NCI-H2227 (cell line): Measurements from ENCODE around the gene FHOD1.

Experiments
- DNase-seq: peaks from one replicate; lab custom pipeline; 2025; ENCODE audit not compliant: unreplicated experiment; lab: John Stamatoyannopoulos, UW

Gene FHOD1

DNA sequence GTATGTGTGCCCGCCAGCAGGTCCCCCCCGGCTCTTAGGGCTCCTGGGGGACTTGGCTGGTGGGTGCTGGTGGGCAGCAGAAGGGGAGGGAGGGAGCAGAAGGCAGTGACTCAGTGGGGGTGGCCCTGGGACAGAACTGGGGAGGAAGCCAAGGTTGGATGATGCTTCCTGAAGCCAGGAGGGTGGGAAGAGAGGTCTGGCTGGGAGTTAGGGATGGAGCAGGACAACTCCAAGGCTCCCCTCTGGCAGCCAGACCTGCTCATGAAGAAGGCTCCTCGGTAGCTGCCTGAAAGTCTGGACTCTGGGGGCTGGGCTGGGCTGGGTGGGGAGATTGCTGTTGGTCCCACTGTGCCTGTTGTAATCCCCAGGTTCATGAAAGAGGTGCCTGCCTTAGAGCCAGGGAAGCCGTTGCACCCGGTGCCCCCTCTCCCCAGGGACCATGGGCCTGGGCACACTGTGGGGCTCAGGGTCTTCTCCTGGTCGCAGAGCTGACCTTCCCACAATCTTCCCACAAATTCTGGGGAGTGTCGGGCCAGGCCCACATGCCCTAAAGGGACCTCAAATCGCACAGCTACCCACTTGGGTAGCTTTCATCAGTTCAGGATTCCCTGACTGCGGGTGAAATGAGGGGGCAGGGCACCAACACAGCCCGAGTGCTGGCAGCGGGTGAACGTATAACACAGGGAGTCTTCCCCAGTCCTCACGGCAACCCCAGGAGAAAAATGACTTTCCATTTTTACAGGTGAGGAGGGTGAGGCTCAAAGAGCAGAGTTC lies 30.9 kb upstream of the FHOD1 start:
- DNase-seq: no peak

DNA sequence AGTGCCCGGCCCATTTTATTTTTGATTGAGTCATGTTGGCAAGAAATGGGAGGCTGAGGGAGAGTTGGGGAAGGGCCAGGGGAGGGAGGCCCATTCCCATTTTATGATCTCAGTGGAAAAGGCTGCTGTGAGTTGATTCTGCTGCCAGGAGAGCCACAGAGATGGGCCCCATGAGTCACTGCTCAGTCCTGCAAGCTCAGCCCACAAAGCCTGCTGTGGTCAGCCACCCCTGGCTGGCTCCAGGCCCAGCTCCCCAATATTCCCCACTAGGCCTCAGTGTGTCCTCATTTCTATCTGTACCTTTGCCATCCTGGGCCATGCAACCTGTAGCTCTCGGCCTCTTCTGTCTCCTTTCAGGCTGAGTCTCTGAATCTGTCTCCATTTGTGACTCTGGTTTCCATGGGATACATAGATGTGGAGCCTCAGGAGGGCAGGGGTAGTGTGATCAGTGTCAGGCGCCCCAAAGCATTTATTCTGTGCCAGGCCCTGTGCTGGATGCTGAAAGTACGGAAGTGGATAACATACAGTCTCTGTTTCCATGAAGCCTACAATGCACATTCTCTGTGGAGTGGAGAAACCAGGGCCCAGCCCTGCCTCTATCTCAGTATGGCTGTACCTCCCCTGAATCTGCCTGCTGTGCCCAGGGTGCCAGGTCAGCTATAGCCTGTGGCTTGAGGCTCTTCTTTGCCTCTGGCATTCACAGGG lies 30.2 kb upstream of the FHOD1 start:
- no peak for DNase-seq

DNA sequence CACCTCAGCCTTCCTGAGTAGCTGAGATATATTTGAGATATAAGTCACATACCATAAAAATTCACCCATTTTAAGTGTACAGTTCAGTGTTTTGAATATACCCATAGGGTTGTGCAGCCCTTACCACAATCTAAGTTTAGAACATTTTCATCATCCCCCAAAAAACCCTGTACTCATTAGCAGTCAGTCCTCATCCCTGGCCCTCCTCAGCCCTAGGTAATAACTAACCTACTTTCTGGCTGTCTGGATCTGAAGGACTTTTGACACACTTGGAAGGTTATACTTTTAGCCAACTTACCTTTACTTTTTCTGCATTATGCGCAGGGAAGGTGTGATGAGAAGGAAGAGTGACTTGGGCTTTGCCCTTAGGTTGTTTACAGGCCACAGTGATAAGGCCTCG lies 28.0 kb upstream of the FHOD1 start:
- DNase-seq: no peak

DNA sequence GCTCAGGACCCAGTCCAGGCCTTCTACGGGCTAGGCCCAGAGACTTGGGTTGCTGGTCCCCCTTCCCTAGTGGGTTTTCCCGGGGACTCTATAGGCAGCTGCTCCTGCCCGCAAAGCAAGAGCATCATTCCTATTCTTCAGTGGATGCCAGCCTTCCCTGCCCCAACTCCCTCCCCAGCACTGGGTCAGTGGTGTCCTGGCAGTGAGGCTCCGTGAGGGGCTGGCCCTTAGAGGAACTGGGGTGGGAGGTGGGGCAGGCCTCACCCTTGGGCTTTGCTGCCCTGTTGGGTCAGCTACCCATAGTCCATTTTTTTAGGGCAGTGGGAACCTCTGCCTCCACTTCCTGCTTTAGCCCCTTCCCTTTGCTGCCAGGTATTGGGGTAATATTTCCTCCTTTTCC lies 24.2 kb upstream of the FHOD1 start:
- DNase-seq: no peak

DNA sequence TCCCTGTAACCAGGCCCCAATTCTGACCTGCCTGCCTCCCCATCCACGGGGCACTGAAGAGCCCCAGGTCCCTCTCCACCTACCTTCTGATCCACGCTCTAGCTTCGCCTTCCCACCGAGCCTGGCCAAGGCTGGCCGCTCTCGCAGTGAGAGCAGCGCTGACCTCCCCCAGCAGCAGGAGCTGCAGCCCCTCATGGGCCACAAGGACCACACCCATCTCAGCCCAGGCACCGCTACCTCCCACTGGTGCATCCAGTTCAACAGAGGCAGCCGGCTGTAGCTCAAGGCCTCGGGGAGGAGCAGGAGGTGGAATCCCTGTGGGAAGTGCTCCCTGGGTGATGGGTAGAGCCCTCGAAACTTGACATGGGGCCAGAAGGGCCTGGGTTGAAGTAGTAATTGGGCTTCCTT lies 23.7 kb upstream of the FHOD1 start:
- no peak for DNase-seq

DNA sequence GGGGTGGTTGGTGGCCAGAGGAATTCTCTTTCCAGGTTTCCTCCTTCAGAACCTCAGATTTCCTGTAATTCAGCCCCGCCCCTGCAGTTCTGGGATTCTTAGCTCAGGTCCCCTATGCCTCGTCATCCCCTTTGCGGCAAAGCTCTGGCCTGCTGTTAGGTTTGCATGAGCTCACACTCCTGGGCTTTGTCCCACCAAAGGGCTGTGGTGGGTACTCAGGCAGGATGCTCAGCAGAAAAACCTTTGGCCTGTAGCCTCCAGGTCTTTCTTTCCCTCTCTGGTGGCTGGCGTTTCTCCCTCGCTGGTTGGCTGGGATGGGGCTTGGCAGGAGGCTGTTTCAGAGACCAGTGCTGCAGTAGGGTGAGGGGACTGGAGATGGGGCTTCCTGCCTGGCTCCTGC lies 22.5 kb upstream of the FHOD1 start:
- DNase-seq: no peak

DNA sequence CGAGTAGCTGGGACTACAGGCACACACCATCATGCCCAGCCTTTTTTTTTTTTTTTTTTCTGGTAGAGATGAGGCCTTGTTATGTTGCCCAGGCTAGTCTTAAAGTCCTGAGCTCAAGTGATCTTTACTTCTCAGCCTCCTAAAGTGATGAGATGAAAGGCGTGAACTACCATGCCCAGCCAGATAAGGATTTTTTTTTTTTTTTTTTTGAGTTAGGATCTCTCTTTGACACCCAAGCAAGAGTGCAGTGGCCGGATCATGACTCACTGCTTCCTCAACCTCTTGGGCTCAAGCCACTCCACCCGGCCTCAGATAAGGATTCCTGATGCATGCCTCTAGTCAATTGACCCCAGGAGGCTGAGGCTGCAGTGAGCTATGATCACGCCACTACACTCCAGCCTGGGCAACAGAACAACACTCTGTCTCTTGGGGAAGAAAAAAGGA lies 20.9 kb upstream of the FHOD1 start:
- no peak for DNase-seq

DNA sequence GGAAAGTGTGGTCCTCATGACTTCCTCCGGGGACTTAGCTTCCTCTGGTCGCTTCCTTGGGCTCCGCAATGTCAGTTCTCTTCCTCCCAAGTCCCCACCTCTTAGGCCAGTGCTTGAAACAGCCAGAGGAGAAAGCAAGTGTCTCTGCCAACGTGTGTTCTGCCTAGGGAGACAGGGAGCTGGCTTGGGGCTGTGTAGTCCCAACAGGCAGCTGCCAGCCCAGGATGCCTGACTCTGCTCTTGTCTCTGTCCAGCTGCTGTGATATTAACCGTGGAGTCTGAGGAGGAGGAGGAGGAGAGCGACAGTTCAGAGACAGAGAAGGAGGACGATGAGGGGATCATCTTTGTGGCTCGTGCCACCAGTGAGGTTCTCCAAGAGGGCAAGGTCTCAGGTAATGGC lies 18.6 kb upstream of the FHOD1 start:
- DNase-seq: no peak

DNA sequence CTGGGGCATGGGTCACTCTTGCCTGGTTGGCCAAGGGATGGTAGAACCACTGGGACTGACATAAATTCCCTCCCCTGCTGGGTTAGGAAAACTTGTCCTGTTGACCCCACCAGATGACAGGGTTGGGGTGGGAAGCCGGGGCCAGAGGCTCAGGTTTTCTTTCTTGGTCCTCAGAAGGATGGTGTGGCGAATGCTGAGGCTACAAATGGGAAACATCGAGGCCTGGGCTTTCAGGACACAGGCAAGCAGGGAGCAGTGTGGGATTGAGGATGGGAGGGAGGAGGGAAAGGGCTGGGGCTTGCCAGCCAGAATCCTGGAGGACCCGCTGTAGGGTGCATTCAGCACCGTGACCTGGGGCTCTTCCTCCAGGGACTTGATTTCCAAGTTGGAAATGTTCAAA lies 17.6 kb upstream of the FHOD1 start:
- DNase-seq: no peak

DNA sequence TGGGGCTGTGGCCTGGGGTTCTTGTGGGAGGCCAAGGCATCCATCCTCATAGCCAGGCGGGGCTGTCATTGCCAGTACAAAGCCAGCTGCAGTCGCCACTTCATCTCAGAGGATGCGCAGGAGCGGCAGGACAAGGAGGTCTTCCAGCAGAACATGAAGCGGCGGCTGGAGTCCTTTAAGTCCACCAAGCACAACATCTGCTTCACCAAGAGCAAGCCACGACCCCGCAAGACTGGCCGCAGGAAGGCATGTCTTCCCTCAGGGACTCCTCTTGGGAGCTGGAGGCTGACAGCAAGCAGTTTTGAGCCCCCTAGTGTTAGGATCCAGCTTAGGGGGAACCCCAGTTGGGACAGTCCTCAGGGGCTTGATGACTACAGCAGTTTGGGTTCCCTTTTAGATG lies 17.0 kb upstream of the FHOD1 start:
- no peak for DNase-seq

DNA sequence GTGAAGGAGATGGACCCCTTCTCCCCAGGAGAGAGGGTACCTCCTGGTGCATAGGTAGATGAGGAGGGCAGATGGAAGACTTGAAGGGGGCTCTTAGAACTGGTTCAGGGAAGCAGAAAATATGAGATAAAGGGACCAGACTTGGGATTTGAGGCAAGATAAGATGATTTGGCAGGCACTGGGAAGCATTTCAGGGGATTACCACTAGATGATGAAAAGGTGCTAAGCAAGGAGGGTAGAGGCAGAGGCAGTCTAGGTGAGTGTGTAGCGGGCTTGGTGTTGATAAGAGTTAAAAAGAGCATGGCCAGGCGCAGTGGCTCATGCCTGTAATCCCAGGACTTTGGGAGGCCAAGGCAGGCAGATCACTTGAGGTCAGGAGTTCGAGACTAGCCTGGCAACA lies 15.9 kb upstream of the FHOD1 start:
- DNase-seq: no peak

DNA sequence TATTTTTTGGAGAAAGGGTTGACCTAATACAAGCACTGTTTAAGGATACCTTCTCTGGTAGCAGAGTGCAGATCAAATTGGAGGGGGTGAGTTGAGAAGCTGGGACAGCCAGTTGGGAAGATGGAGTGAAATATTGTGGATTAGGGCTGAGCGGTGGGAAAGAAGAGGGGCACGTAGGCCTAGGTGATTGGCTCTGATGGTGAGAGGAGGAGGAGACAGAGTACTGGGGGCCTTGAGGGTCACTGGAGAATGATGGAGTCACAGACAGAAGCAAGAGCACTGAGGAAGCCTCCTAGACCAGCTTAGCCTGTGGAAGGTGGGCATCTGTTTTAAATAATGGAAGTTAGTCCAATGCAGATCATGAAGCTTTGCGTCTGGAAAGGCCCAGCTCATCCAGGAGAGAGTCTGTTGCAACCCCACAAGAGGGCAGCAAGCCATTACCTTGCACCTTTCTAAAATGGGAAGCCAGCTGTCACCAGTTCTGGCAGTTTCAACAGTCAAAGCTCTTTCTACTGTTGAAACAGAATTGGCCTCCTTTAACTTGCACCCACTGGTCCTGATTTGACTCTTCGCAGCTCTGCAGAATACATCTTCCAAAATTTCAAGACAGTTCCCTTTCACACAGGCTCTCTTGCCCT lies 13.3 kb upstream of the FHOD1 start:
- DNase-seq: peak; percentile 13

DNA sequence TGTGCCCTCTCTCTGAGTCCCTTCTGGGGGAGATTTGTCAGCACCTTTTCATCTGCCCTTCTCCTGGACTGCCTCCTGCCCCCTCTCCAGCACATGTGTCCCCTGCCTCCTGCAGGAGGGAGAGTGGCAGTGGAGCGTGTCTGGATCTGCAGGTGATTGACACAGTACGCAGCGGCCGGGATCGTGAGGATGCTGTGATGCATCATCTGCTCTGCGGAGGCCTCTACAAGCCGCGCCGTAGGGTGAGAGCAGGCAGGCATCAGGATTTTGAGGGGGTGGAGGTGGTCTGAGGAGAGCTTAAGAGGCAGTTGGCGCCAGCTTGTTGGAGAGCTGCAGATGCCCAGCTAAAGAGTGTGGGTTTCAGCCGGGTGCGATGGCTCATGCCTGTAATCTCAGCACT lies 12.4 kb upstream of the FHOD1 start:
- DNase-seq: peak; percentile 8

DNA sequence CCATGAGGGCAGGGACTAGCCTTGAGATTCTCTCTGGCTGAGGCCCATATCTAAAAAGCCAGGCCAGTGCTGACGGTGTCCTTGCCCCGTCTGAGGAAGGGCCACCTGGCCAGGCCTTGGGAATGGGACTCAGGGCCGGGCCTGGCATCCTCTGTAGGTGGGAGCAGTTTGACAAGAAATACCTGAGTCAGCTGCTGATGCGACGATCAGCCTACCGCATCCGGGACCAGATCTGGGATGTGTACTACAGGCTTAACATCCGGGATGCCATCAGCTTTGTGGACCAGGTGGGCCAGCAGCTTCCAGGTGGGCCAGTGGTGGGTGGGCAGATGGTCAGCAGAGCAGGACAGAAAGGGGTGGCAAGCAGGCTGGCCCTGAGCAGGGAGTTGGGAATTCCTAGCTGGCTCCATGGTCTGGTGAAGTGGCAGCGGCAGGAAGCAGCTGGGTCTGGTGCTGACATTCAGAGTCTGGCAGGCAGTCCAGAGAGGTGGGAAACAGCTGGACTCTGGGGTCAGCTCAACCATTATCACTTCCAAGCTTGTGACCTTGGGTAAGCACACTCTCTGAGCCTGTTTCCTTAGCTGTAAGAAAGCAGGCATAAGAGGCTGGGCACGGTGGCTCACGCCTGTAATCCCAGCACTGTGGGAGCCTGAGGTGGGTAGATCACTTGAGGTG lies 11.0 kb upstream of the FHOD1 start:
- DNase-seq: no peak

DNA sequence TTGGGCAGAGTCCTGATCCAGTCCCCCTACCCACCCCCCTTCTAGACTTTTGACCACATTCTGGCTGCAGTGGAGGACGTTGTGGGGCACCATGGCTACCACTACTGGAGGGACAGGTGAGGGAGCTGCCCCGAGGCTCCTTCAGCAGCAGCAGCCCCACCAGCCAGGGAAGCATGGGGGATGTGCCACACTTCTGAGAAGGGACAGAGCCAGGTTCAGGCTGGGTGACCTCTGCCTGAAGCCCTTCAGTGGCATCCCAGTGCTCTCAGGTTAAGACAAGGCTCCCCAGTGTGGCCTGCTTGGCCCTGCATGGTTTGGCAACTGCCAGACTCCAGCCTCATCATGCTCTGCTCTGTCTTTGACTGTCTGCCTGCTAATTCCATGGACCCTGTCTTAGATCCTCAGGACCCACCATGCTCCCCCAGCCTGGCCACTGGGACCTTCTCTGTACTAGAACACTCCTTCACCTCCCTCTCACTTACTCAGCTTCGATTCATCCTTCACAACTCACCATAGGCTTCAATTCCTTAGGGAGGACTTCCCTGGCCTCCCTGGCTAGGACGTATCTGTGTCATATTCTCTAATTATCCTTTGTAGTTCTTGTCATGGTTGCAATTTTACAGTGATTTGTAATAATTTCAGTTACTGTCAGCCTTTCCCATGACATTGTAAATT lies 10.3 kb upstream of the FHOD1 start:
- DNase-seq: no peak

DNA sequence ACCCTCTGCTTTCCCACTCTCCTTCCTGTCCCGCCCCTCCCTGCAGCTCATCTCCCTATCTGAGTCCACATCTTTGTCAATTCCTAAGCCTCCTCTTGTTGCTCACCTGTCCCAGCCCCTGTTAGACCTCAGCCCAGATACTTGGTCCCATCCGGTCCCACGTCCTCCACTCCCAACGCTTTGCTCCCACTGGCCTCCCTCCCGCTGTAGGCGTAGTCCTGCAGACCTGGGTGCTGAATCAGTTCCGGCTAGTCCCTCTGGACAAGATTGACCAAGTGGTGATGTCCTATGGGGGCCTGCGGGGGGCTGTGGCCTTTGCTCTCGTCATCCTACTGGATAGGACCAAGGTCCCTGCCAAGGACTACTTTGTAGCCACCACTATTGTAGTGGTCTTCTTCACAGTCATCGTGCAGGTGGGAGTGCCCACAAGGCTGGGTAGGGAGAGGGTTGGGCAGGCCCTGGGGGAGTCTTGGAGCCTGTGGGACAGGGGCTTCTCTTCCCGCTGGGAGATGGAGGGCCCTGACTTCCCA lies 9.5 kb upstream of the FHOD1 start:
- DNase-seq: no peak

DNA sequence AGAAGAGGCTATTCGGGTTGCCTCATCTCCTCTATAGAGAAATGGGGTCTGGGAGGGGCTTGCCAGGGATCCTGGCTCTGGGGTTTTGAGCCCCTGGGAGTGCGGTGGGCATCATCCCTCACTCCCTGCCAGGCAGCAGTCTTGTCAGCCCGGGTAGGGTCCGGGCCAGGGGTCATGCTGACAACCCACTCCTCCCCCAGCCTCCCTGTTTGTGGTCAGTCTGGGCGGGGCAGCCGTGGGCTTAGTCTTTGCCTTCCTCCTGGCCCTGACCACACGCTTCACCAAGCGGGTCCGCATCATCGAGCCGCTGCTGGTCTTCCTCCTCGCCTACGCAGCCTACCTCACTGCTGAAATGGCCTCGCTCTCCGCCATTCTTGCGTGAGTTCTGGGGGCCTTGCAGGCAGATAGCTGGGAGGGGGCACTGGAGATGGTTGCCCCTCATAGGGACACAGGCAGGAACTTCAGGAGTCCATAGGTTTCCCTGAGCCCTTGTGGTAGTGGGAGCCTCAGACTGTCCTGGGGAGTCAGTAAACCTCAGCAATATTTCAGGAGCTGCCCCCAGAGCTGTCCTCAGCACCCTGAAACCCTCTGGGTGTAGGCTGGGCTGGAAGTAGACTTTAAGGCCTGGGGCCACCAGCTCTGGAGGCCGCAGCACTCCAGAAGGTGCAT lies 8.4 kb upstream of the FHOD1 start:
- no peak for DNase-seq

DNA sequence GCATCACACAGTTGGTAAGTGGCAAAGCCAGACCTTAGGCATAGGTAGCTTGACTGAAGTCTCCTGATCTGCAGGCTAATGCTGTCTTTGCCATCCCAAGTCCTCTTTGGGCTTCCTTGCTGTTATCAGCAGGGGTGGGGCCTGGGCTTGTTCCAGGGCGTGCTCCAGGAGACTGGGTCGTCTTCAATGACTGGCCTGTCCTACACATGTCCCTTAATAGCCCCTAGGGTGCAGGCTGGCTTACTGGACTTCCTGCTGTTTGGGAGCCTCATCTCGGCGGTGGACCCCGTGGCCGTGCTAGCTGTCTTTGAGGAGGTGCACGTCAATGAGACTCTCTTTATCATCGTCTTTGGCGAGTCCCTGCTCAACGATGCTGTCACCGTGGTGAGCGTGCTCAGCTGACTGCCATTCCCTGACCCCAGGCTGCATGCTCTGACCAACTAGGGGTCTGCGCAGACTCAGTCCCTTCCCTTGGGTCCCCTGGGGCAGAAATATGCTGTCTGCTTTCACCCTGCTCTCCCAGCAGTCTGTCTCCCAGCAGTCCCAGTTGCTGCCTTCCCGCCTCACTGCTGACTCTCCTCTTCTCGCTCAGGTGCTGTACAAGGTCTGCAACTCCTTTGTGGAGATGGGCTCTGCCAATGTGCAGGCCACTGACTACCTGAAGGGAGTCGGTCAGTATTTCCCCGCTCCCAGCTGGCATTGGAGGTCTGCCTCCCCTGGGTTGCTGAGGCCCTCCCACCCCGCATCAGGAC lies 7.7 kb upstream of the FHOD1 start:
- no peak for DNase-seq

DNA sequence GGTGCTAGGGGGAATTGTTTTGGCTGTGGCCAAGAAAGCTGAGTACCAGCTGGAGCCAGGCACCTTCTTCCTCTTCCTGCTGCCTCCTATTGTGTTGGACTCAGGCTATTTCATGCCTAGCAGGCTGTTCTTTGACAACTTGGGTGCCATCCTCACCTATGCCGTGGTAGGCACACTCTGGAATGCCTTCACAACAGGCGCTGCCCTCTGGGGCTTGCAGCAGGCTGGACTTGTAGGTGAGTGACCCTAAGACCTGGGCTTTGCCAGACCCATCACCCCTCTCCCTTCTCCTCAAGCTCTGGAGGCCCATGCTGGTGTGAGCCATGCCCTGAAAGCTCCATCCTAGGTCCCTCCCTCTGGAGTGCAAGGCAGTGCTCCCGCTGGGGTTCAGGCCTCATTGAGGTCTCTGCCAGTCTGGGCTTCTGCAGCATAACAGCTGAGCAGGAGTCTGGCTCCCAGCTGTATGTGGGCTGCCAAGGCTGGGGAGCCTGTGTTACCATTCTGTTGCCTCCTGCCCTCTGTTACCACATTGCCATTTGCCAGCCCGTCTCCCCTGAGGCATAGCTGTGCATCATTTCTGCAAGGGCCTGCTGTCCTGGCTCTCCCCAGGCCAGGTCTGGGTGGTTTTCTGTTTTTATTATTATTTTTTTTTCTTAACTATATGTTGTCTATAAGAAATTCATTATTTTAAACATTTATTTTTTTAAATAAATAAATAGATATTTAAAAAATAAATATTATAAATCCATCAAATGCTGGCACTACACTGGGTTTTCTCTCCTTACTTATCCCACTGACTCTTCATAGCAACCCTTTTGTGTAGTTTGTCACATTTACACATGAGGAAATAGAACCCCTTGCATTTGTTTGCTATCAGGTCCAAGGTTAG lies 5.6 kb upstream of the FHOD1 start:
- DNase-seq: no peak
